GM12865 (cell line): ENCODE results near the gene TBC1D14.

ENCODE experiments used
- DNase-seq: peaks from one replicate; pipeline ENCODE4 v3.0.0; 2010; ENCODE audit warnings: low read depth
- H3K4me3 ChIP-seq: 2 replicates; pipeline ENCODE4 v1.5.1; 2011; ENCODE audit warnings: mild to moderate bottlenecking, low read depth, low read length, control low read depth
- TF ChIP-seq, protein P1 (sequence below): IDR thresholded peaks from 2 replicates; pipeline ENCODE4 v1.5.1; 2011; ENCODE audit warnings: low read length, control low read depth, low read depth, inconsistent platforms; ENCODE audit not compliant: insufficient read depth; ENCODE audit errors: missing control alignments

The TBC1D14 gene

GRCh38 chr4:6989331-6989923 is 79.8 kb downstream of the TBC1D14 start:
- TF ChIP-seq, protein P1, sequence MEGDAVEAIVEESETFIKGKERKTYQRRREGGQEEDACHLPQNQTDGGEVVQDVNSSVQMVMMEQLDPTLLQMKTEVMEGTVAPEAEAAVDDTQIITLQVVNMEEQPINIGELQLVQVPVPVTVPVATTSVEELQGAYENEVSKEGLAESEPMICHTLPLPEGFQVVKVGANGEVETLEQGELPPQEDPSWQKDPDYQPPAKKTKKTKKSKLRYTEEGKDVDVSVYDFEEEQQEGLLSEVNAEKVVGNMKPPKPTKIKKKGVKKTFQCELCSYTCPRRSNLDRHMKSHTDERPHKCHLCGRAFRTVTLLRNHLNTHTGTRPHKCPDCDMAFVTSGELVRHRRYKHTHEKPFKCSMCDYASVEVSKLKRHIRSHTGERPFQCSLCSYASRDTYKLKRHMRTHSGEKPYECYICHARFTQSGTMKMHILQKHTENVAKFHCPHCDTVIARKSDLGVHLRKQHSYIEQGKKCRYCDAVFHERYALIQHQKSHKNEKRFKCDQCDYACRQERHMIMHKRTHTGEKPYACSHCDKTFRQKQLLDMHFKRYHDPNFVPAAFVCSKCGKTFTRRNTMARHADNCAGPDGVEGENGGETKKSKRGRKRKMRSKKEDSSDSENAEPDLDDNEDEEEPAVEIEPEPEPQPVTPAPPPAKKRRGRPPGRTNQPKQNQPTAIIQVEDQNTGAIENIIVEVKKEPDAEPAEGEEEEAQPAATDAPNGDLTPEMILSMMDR, result no peak
- no peak for DNase-seq
- no peak overlapping the region for H3K4me3 ChIP-seq

- TF ChIP-seq, protein P1, result no peak
- H3K4me3 ChIP-seq, result no peak overlapping the region
- DNase-seq, result no peak
Measured at GRCh38 chr4:6990661-6991060, 81.0 kb downstream of the TBC1D14 start.

GRCh38 chr4:6991249-6991648 is 81.6 kb downstream of the TBC1D14 start:
- DNase-seq, result no peak
- TF ChIP-seq, protein P1, result no peak
- H3K4me3 ChIP-seq, result no peak overlapping the region

GRCh38 chr4:6991771-6992557 is 82.3 kb downstream of the TBC1D14 start:
- H3K4me3 ChIP-seq, result no peak overlapping the region
- TF ChIP-seq, protein P1, result no peak
- DNase-seq, result no peak

GRCh38 chr4:6992728-6993677 is 83.4 kb downstream of the TBC1D14 start:
- H3K4me3 ChIP-seq, result no peak overlapping the region
- peak; percentile 48 for DNase-seq
- TF ChIP-seq, protein P1, result no peak

GRCh38 chr4:6996481-6996880 is 86.9 kb downstream of the TBC1D14 start:
- H3K4me3 ChIP-seq, result no peak overlapping the region
- TF ChIP-seq, protein P1, result no peak
- DNase-seq, result no peak
